Body of pancreas (tissue), 4 donors: ENCODE measurements around the gene FIS1.

Experiments
- CTCF ChIP-seq, 7 experiments: fragments of 450-650 bp in 4 of 7; fragments of 200-600 bp in 3 of 7; sonication (generic) in 3 of 7; IDR thresholded peaks; one replicate each; pipeline ENCODE4 v1.5.1; 2016 to 2019; ENCODE audit warnings: antibody characterized with exemption in 7 of 7
- POLR2A ChIP-seq, 3 donors: fragments of 450-650 bp; IDR thresholded peaks; one replicate each; pipeline ENCODE4 v1.6.1; 2016; ENCODE audit warnings: antibody characterized with exemption in 3 of 3, mild to moderate bottlenecking in 2 of 3

- peak; percentile 15 to 55 (median 44) for TF ChIP-seq POLR2A (IDR thresholded peaks at IDR 0.05)
- no peak for TF ChIP-seq CTCF (IDR thresholded peaks at IDR 0.05)
These were observed 12.6 kb downstream of the FIS1 start for GRCh38 chr7:101232141-101232850.
